Measurements from ENCODE around the gene SDK2.

Gene SDK2

GRCh38 chr17:73650617-73651200 lies 6.5 kb upstream of the SDK2 start:
- no peak for DNase-seq

- DNase-seq: no peak
Measured at GRCh38 chr17:73650140-73650539, 5.9 kb upstream of the SDK2 start.

GRCh38 chr17:73648974-73649373 lies 4.7 kb upstream of the SDK2 start:
- DNase-seq: no peak

GRCh38 chr17:73648543-73648820 lies 4.2 kb upstream of the SDK2 start:
- no peak for DNase-seq

- no peak for DNase-seq
Measured at GRCh38 chr17:73647772-73648542, 3.7 kb upstream of the SDK2 start.

- no peak for DNase-seq
Measured at GRCh38 chr17:73647301-73647695, 3.1 kb upstream of the SDK2 start.

- no peak for DNase-seq
Measured at GRCh38 chr17:73646409-73647300, 2.4 kb upstream of the SDK2 start.

- DNase-seq: no peak
Measured at GRCh38 chr17:73645050-73645871, 1.0 kb upstream of the SDK2 start.

GRCh38 chr17:73643852-73644144 lies 447 bp downstream of the SDK2 start:
- DNase-seq: no peak

GRCh38 chr17:73643001-73643851 lies 1.0 kb downstream of the SDK2 start:
- DNase-seq: no peak

GRCh38 chr17:73642659-73643000 lies 1.6 kb downstream of the SDK2 start:
- no peak for DNase-seq

- DNase-seq: no peak
Measured at GRCh38 chr17:73641826-73642600, 2.2 kb downstream of the SDK2 start.

GRCh38 chr17:73640691-73641090 lies 3.6 kb downstream of the SDK2 start:
- DNase-seq: no peak

GRCh38 chr17:73639932-73640331 lies 4.3 kb downstream of the SDK2 start:
- no peak for DNase-seq

GRCh38 chr17:73639322-73639721 lies 4.9 kb downstream of the SDK2 start:
- no peak for DNase-seq

- no peak for DNase-seq
Measured at GRCh38 chr17:73638556-73638955, 5.7 kb downstream of the SDK2 start.

GRCh38 chr17:73637866-73638265 lies 6.4 kb downstream of the SDK2 start:
- no peak for DNase-seq

- DNase-seq: no peak
Measured at GRCh38 chr17:73635101-73635817, 9.0 kb downstream of the SDK2 start.

- DNase-seq: no peak
Measured at GRCh38 chr17:73634629-73635028, 9.6 kb downstream of the SDK2 start.

- DNase-seq: no peak
Measured at GRCh38 chr17:73633736-73634135, 10.5 kb downstream of the SDK2 start.

GRCh38 chr17:73632513-73632912 lies 11.7 kb downstream of the SDK2 start:
- DNase-seq: no peak

Measured in activated CD4-positive, alpha-beta T cell treated with anti-CD3 and anti-CD28 coated beads, Interleukin-2, amount 50 U/mL, for 16 hours (primary cell).